Common myeloid progenitor, CD34-positive (primary cell): Measurements from ENCODE around the gene EEFSEC.

Source experiments
- CTCF ChIA-PET: fragments of 350-600 bp; sonication (Branson Sonifier 250); formaldehyde crosslinking; loops from one replicate; lab custom pipeline; 2021; ENCODE audit warnings: antibody characterized with exemption; lab: Charles Lee
- POLR2A ChIA-PET: fragments of 350-600 bp; sonication (Branson Sonifier 250); formaldehyde crosslinking; loops from one replicate; lab custom pipeline; 2021; ENCODE audit warnings: antibody characterized with exemption; lab: Charles Lee
- DNase-seq, 3 donors: peaks; one replicate each; pipeline versions ENCODE4 v3.0.0 to v3.0.0-alpha.2; 2013
- H3K27ac ChIP-seq, 2 experiments: 1 replicate in 1 of 2; 2 replicates in 1 of 2; pipeline ENCODE4 v1.7.0; 2013; ENCODE audit warnings: inconsistent platforms in 2 of 2, low read length in 2 of 2, mild to moderate bottlenecking in 2 of 2, low read depth in 1 of 2, moderate library complexity in 1 of 2; ENCODE audit not compliant: severe bottlenecking in 2 of 2, insufficient read depth in 1 of 2, poor library complexity in 1 of 2
- H3K27me3 ChIP-seq, 5 experiments: replicated peaks in 2 of 5; 1 replicate in 3 of 5; 2 replicates in 2 of 5; pipeline versions ENCODE4 v1.6.1 to v1.7.0; 2013; ENCODE audit warnings: low read length in 4 of 5, mild to moderate bottlenecking in 2 of 5, moderate library complexity in 2 of 5, inconsistent platforms in 1 of 5; ENCODE audit not compliant: insufficient read depth in 5 of 5, control insufficient read depth in 4 of 5
- H3K36me3 ChIP-seq, 4 experiments: 1 replicate in 2 of 4; 2 replicates in 2 of 4; pipeline versions ENCODE4 v1.6.1 to v1.7.0; 2013; ENCODE audit warnings: low read length in 3 of 4, control low read depth in 1 of 4, mild to moderate bottlenecking in 1 of 4; ENCODE audit not compliant: control insufficient read depth in 4 of 4, insufficient read depth in 4 of 4
- H3K4me1 ChIP-seq, 4 experiments: 1 replicate in 3 of 4; 2 replicates in 1 of 4; pipeline versions ENCODE4 v1.6.1 to v1.7.1; 2013; ENCODE audit warnings: low read length in 3 of 4, mild to moderate bottlenecking in 3 of 4, control low read depth in 1 of 4, inconsistent platforms in 1 of 4, moderate library complexity in 1 of 4; ENCODE audit not compliant: control insufficient read depth in 4 of 4, insufficient read depth in 4 of 4; ENCODE audit errors: control extremely low read depth in 1 of 4
- H3K4me3 ChIP-seq, 7 experiments: 1 replicate in 4 of 7; 2 replicates in 3 of 7; pipeline versions ENCODE4 v1.5.1 to v1.7.0; 2013; ENCODE audit warnings: mild to moderate bottlenecking in 7 of 7, low read length in 6 of 7, moderate library complexity in 6 of 7, inconsistent platforms in 2 of 7, low read depth in 2 of 7, control low read depth in 1 of 7; ENCODE audit not compliant: insufficient read depth in 4 of 7, control insufficient read depth in 1 of 7; ENCODE audit errors: extremely low read depth in 1 of 7
- H3K9me3 ChIP-seq, 5 experiments: 1 replicate in 4 of 5; 2 replicates in 1 of 5; pipeline versions ENCODE4 v1.6.1 to v1.7.1; 2013; ENCODE audit warnings: low read length in 4 of 5, mild to moderate bottlenecking in 2 of 5, inconsistent platforms in 1 of 5, low read depth in 1 of 5, moderate library complexity in 1 of 5; ENCODE audit not compliant: control insufficient read depth in 4 of 5, insufficient read depth in 2 of 5; ENCODE audit errors: control extremely low read depth in 1 of 5
- WGBS: methylation state at CpG from one replicate; pipeline ENCODE4 v1.1.5; 2013; ENCODE audit not compliant: insufficient coverage; 5-methylcytosine and 5-hydroxymethylcytosine counted together

EEFSEC gene

DNA sequence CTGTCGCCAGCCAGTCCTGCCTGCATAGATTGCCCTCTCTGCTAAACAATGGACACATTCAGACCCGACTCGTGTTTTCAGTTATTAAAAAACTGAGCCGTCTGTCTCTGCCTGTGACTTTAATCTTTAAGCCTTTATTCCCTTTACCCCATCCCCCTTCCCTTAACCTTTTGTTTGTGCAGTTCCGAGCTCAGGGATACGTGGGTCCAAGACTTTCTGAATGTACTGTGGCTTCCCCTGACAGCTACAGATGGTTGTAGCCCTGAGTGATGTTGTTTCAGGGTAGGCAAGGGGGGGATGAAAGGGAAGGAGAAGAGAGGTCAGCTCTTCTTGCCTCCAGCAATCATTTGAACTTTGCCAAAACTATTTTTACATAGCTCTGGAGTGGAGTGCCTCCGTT is 44.6 kb downstream of the EEFSEC start:
- H3K4me3 ChIP-seq, result no peak overlapping the region
- DNase-seq, result no peak
- 90% methylated on average over 3 of the region's 7 CpGs for WGBS
- POLR2A ChIA-PET, result no interaction called here
- no peaks in the 10 kb centered on the region for H3K4me1 ChIP-seq
- H3K27ac ChIP-seq, result no peak overlapping the region
- H3K36me3 ChIP-seq, result peaks cover 0 to 4% (median 3%) of the 10 kb centered on the region in 4 experiments
- no peaks in the 10 kb centered on the region for H3K27me3 ChIP-seq
- CTCF ChIA-PET, result interaction anchor here (0.9 kb wide), 1 partner anchor 29 kb away, joined by 4 read pairs; no protein-coding TSS in a partner anchor
- H3K9me3 ChIP-seq, result peaks cover 0 to 2% (median 0%) of the 10 kb centered on the region in 5 experiments

DNA sequence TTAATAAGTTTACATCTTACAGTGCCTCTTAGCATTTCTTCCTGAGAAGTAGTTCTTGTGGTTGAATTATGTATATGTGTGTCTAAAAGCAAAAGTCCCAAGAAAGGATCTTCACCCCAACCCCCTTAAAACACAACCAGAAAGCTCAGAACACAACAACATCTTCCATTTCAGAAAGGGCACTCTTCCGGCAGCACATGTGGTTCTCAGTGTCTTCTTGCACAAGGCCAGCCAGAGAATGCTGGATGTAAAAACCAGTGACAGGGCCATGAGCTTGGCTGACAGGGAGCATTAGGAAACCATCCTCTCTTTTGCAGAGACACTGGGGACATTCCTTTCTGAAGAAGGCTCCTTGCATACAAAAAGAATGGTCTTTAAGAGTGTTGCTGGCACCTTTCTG is 45.0 kb downstream of the EEFSEC start:
- ChIA-PET POLR2A (no interaction called here), CTCF (interaction anchor here (0.9 kb wide), 1 partner anchor 28 kb away, joined by 4 read pairs; no protein-coding TSS in a partner anchor)
- no peak for DNase-seq
- no peaks in the 10 kb centered on the region for H3K4me1 ChIP-seq
- H3K27ac ChIP-seq, result no peak overlapping the region
- peaks cover 0 to 6% (median 4%) of the 10 kb centered on the region in 4 experiments for H3K36me3 ChIP-seq
- H3K9me3 ChIP-seq, result peaks cover 0 to 2% (median 0%) of the 10 kb centered on the region in 5 experiments
- H3K27me3 ChIP-seq, result no peaks in the 10 kb centered on the region
- 100% methylated on average over 1 of the region's 1 CpG for WGBS
- no peak overlapping the region for H3K4me3 ChIP-seq

DNA sequence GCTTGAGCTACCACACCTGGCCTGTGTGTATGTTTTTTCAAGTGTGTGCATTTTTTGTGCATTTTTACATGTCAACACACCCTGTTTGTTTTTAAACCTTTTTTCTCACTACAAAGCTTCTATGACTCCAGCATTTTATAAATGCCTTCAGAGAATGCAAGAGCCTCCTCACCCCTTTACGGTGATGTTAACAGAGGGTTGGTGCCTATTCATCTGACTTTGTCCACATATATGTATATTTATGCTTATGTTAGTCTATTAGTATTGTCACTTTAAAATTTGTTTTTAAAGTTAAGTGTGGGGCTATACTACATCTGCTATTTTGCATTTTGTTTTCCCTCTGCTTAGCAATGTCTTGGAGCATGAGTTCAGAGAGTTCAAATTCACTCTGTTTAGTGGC is 45.8 kb downstream of the EEFSEC start:
- Histone ChIP-seq H3K27me3 (no peaks in the 10 kb centered on the region), H3K9me3 (peaks cover 0 to 2% (median 0%) of the 10 kb centered on the region in 5 experiments), H3K4me1 (no peaks in the 10 kb centered on the region), H3K36me3 (peaks cover 0 to 6% (median 4%) of the 10 kb centered on the region in 4 experiments), H3K4me3 (no peak overlapping the region), H3K27ac (no peak overlapping the region)
- ChIA-PET CTCF (no interaction called here), POLR2A (no interaction called here)
- DNase-seq, result no peak
- WGBS, result no CpG with 5 or more reads among the region's 1 CpG

DNA sequence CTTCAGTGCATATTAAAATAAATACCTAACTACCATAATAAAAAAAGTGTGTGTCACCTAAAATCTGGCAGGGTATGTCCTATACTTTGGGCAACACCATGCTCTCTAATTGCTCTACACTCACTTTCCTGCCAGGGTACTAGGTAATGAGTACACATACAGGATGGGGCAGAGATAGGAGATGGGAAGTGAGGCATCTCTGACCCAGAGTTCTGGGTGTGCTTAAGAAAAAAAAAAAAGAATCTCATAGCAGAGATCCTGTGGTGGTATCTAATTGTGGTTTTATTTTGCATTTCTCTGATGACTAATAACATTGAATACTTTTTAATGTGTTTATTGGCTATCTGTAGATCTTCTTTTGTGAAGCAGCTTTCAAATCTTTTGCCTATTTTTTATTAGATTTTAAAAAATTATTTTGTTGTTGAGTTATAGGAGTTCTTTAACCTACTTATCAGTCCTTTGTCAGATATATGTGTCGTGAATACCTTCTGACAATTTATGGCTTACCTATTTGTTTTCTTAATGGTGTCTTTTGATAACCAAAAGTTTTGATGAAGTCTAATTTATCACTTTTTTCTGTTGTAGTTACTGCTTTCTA is 48.0 kb downstream of the EEFSEC start:
- no peak for DNase-seq
- Histone ChIP-seq H3K27ac (no peak overlapping the region), H3K36me3 (peaks cover 0 to 6% (median 3%) of the 10 kb centered on the region in 4 experiments), H3K4me1 (no peaks in the 10 kb centered on the region), H3K27me3 (no peaks in the 10 kb centered on the region), H3K9me3 (peaks cover 0 to 2% (median 0%) of the 10 kb centered on the region in 5 experiments), H3K4me3 (no peak overlapping the region)
- ChIA-PET POLR2A (no interaction called here), CTCF (no interaction called here)
- no CpG with 5 or more reads among the region's 1 CpG for WGBS

- no peaks in the 10 kb centered on the region for H3K27me3 ChIP-seq
- ChIA-PET CTCF (no interaction called here), POLR2A (no interaction called here)
- H3K4me3 ChIP-seq, result no peak overlapping the region
- peaks cover 0 to 6% (median 3%) of the 10 kb centered on the region in 4 experiments for H3K36me3 ChIP-seq
- 100% methylated on average over 1 of the region's 3 CpGs for WGBS
- H3K4me1 ChIP-seq, result no peaks in the 10 kb centered on the region
- no peak overlapping the region for H3K27ac ChIP-seq
- H3K9me3 ChIP-seq, result peaks cover 0 to 2% (median 0%) of the 10 kb centered on the region in 5 experiments
- DNase-seq, result no peak
Measured at GRCh38 chr3:128203169-128203568, 49.9 kb downstream of the EEFSEC start.

DNA sequence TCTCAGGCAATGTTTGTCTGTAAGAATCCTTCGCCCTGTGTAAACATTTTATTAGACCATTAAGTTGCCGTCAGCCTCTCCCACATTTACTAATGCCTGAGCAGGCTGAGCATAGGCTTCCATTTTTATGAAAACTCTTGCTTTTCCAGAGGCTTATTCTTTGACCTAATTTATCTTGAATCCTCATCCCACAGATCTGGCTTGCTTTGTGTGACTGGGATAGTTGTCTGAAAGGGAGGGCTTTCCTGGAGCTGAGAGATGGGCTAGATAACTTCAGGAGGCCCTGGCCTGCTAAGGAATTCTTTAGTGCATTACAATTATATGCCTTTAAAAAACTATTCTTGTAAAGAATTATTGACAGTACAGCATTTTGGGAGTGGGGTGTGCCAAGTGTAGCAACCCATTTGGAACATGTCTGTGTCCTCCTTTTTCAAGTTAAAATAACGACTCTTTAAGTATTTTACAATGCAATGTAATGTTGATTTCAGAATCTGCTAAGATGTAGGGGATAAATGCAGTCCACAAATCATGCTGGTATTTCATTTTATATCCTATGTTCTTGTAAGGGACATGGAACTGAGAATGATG is 52.4 kb downstream of the EEFSEC start:
- WGBS, result 91% methylated on average over 2 of the region's 3 CpGs
- ChIA-PET POLR2A (interaction anchor here (0.6 kb wide), 1 partner anchor 19 kb away, joined by 6 read pairs; no protein-coding TSS in a partner anchor), CTCF (no interaction called here)
- Histone ChIP-seq H3K27ac (no peak overlapping the region), H3K36me3 (peaks cover 0 to 6% (median 2%) of the 10 kb centered on the region in 4 experiments), H3K4me1 (no peaks in the 10 kb centered on the region), H3K4me3 (no peak overlapping the region), H3K9me3 (peaks cover 0 to 2% (median 0%) of the 10 kb centered on the region in 5 experiments), H3K27me3 (no peaks in the 10 kb centered on the region)
- no peak for DNase-seq

GRCh38 chr3:128207951-128208350 is 54.7 kb downstream of the EEFSEC start:
- 100% methylated on average over 3 of the region's 7 CpGs for WGBS
- H3K9me3 ChIP-seq, result no peaks in the 10 kb centered on the region
- no peak for DNase-seq
- no peaks in the 10 kb centered on the region for H3K4me1 ChIP-seq
- ChIA-PET POLR2A (no interaction called here), CTCF (no interaction called here)
- H3K27me3 ChIP-seq, result no peaks in the 10 kb centered on the region
- peaks cover 0 to 3% (median 1%) of the 10 kb centered on the region in 4 experiments for H3K36me3 ChIP-seq
- no peak overlapping the region for H3K27ac ChIP-seq
- no peak overlapping the region for H3K4me3 ChIP-seq
